GM12864 (cell line): ENCODE data around the gene CLDN9.
A peak's percentile ranks its signal among the peaks of the same experiment; 100 is the strongest.

Experiments used
- DNase-seq: peaks from one replicate; pipeline ENCODE4 v3.0.0-alpha.2; 2011; ENCODE audit warnings: low read depth
- H3K4me3 ChIP-seq: 2 replicates; pipeline ENCODE4 v1.5.1; 2011; ENCODE audit warnings: mild to moderate bottlenecking, low read depth, low read length, control low read depth
- CTCF ChIP-seq: IDR thresholded peaks from 2 replicates; pipeline ENCODE4 v1.5.1; 2011; ENCODE audit warnings: low read depth, mild to moderate bottlenecking, moderate library complexity, low read length, control low read depth, inconsistent platforms; ENCODE audit errors: missing control alignments

Gene CLDN9

GRCh38 chr16:3027983-3028715, 15.4 kb downstream of the CLDN9 start:
- peak; percentile 38 for DNase-seq
- H3K4me3 ChIP-seq = no peak overlapping the region
- peak; percentile 87 for TF ChIP-seq CTCF

- no peak for TF ChIP-seq CTCF
- H3K4me3 ChIP-seq = no peak overlapping the region
- DNase-seq = no peak
Measured at GRCh38 chr16:3028716-3029319, 16.1 kb downstream of the CLDN9 start.

- no peak for TF ChIP-seq CTCF
- DNase-seq = no peak
- no peak overlapping the region; the same call in 1 of the 2 replicates for H3K4me3 ChIP-seq
Measured at GRCh38 chr16:3029491-3030221, 16.9 kb downstream of the CLDN9 start.

- DNase-seq = no peak
- no peak overlapping the region for H3K4me3 ChIP-seq
- peak; percentile 1 for TF ChIP-seq CTCF
Measured at GRCh38 chr16:3030222-3031212, 17.8 kb downstream of the CLDN9 start.

GRCh38 chr16:3032624-3033023, 19.9 kb downstream of the CLDN9 start:
- no peak for TF ChIP-seq CTCF
- no peak for DNase-seq
- no peak overlapping the region for H3K4me3 ChIP-seq

GRCh38 chr16:3035289-3035971, 22.7 kb downstream of the CLDN9 start:
- H3K4me3 ChIP-seq = no peak overlapping the region
- TF ChIP-seq CTCF = no peak
- DNase-seq = no peak
